ENCODE measurements around the gene FYN. TPM values are rescaled to one million over a fixed set of nuclear protein-coding genes. Genes with fewer than 3 reads are reported as not detected.
A peak's percentile ranks its signal among the peaks of the same experiment; 100 is the strongest.

The FYN gene
- polyA plus RNA-seq, 1 experiment, result 55.1 TPM

DNA sequence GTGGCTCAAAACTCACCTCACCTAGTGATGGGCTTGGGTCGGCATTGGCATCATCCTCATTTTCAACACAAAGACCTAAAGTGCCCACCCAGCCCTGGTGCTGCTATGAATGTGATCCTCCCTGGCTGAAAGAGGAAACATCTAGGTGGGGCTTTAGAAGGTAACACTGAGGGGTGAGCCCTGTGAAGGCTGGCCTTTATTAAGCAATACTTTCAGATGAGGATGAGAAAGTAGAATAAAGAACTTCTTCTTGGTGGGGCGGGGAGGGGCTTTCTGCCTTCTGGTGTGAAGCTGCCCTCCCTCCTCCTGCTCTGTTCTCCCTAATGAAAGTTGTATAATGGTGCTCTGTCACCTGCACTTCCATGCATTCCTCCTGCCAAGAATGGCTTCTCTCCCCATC is 134.6 kb downstream of the FYN start:
- POLR2A ChIA-PET, result no interaction called here
- CTCF ChIA-PET, result no interaction called here
- TF ChIP-seq, protein P1, sequence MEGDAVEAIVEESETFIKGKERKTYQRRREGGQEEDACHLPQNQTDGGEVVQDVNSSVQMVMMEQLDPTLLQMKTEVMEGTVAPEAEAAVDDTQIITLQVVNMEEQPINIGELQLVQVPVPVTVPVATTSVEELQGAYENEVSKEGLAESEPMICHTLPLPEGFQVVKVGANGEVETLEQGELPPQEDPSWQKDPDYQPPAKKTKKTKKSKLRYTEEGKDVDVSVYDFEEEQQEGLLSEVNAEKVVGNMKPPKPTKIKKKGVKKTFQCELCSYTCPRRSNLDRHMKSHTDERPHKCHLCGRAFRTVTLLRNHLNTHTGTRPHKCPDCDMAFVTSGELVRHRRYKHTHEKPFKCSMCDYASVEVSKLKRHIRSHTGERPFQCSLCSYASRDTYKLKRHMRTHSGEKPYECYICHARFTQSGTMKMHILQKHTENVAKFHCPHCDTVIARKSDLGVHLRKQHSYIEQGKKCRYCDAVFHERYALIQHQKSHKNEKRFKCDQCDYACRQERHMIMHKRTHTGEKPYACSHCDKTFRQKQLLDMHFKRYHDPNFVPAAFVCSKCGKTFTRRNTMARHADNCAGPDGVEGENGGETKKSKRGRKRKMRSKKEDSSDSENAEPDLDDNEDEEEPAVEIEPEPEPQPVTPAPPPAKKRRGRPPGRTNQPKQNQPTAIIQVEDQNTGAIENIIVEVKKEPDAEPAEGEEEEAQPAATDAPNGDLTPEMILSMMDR (IDR thresholded peaks at IDR 0.05; ENCODE audit: insufficient read depth, low read depth, low read length), result no peak

DNA sequence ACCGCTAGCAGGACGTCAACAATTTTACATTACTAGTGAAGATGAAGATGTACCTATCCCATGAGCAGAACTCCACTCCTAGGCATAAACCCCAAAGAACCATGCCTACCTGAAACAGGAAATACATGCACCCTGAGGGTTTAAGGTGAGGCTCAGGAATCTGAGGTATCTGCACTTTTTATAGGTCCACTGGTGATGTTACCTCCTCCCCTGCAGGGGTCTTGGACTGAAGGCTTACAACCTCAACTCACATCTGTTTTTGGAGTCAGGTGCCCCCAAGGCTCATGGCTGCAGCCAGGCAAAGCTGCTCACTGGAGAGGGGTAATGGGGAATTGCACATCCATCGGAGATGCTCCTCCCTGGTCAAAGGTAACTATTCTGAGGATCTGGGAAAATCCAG is 135.1 kb downstream of the FYN start:
- ChIA-PET CTCF (interaction anchor here (0.7 kb wide), 1 partner anchor 135 kb away, joined by 3 read pairs; the partner anchor contains the start of gene FYN), POLR2A (no interaction called here)
- TF ChIP-seq, protein P1 (IDR thresholded peaks at IDR 0.05; ENCODE audit: insufficient read depth, low read depth, low read length), result no peak
- H3K36me3 ChIP-seq (ENCODE audit: control insufficient read depth, insufficient read depth, low read length), result no peaks in the 10 kb centered on the region
- no peak for DNase-seq (ENCODE audit: low read depth)
- H3K27me3 ChIP-seq (ENCODE audit: control insufficient read depth, insufficient read depth, low read length), result no peaks in the 10 kb centered on the region
- H3K4me3 ChIP-seq (ENCODE audit: low read depth, low read length), result no peak overlapping the region

More for the DNA sequence above, 134.6 kb downstream of the FYN start:
- Histone ChIP-seq H3K27me3 (ENCODE audit: control insufficient read depth, insufficient read depth, low read length) (no peaks in the 10 kb centered on the region), H3K4me3 (ENCODE audit: low read depth, low read length) (no peak overlapping the region), H3K36me3 (ENCODE audit: control insufficient read depth, insufficient read depth, low read length) (no peaks in the 10 kb centered on the region)
- DNase-seq (ENCODE audit: low read depth), result no peak

DNA sequence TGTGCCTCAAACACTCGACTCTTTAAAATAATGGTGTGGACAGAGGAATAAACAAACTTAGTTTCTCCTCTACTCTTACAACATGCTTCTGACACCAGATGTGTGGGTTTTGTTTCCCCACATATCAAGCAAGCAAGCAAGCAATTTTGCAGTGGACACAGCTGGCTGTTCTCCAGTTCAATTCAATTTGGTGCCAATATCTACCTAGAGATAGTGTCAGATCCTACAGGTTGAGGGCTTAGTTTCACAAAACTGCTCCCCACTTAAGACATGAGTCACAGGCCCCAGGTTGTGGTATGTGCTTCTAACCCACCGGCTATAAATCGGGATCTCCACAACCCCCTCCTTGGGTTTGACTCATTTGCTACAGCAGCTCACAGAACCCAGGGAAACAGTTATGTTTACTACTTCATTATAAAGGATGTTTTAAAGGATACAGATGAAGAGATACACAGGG is 136.2 kb downstream of the FYN start:
- no peak overlapping the region for H3K4me3 ChIP-seq (ENCODE audit: low read depth, low read length)
- TF ChIP-seq, protein P1 (IDR thresholded peaks at IDR 0.05; ENCODE audit: insufficient read depth, low read depth, low read length), result no peak
- ChIA-PET CTCF (interaction anchor here (0.8 to 1.7 kb wide), 3 partner anchors 14 to 306 kb away, joined by 3 to 4 read pairs (median 4); no protein-coding TSS in a partner anchor), POLR2A (no interaction called here)
- H3K27me3 ChIP-seq (ENCODE audit: control insufficient read depth, insufficient read depth, low read length), result no peaks in the 10 kb centered on the region
- no peaks in the 10 kb centered on the region for H3K36me3 ChIP-seq (ENCODE audit: control insufficient read depth, insufficient read depth, low read length)
- DNase-seq (ENCODE audit: low read depth), result peak; percentile 16

DNA sequence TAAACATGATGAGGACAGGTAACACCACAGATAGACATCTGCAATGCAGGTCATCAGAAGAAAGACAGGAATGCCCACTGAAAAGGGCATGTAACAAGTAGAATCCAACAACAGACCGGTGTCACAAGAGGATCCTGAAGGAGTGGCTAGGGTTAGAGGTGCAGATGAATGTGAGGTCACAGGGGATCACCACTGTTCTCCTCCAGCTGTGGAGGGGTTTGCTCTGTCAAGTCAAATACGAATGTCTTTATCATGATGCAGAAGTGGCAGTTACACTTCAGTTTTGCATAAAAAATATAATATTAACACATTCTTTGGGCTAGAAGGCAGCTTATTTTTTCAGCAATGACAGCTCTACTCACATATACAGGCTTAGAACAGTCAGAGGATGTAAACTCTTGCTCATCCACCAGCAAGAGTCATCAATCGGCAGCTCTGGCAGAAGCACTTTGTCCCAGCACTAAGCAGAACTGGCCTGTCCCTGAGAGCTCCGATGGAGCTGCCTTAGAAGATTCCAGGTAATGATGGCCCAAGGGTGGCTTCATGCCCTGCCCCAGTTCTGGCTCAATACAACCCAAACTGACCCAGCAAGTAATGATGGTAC is 137.1 kb downstream of the FYN start:
- Histone ChIP-seq H3K27me3 (ENCODE audit: control insufficient read depth, insufficient read depth, low read length) (no peaks in the 10 kb centered on the region), H3K36me3 (ENCODE audit: control insufficient read depth, insufficient read depth, low read length) (no peaks in the 10 kb centered on the region), H3K4me3 (ENCODE audit: low read depth, low read length) (no peak overlapping the region)
- ChIA-PET POLR2A (no interaction called here), CTCF (interaction anchor here (1.2 to 1.7 kb wide), 2 partner anchors 18 to 307 kb away, joined by 3 to 4 read pairs; no protein-coding TSS in a partner anchor)
- TF ChIP-seq, protein P1 (IDR thresholded peaks at IDR 0.05; ENCODE audit: insufficient read depth, low read depth, low read length), result no peak
- DNase-seq (ENCODE audit: low read depth), result no peak

DNA sequence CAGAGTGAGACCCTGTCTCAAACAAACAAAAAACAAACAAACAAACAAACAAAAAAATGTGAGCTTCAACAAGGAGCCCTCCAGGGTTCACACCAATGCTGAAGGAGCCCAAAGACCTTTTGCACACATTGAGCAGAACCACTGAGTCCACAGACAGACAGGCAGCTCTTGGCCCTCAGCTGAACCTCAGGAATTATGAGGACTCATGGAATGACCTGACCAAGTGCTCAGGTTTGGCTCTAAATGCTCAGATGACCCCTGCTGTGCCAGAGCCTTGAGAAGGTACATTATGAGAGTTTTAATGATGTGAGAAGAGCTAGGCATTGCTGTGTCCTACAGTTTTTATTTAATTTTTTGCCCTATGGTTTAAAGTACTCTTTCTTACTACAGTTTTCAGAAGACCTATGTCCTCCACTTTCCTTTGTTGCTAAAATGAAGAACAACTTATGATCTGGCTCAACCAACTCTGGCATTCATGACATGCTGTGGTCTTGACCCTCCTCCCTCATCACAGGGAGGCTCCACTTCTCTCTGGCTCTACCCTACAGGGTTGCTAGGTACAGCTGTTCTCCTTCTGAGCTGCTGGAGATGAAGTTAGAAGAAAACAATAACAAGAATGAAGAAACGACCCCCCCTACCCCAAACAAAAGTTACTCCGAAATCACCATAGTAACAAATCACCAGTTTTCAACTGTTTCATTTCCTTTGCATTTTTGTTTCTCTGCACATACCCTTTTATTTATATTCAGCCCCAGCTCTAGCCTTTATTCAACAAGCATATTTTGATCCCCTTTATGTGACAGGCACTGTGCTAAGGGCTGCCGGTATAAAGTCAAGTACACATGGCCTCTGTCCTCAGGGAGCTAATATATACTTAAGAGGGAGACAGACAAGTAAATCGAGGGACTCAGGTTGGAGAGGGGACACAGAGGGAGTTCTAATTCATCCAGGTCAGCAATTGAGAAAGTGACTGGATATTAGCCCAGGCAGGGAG is 138.9 kb downstream of the FYN start:
- TF ChIP-seq, protein P1 (IDR thresholded peaks at IDR 0.05; ENCODE audit: insufficient read depth, low read depth, low read length), result no peak
- Histone ChIP-seq H3K27me3 (ENCODE audit: control insufficient read depth, insufficient read depth, low read length) (no peaks in the 10 kb centered on the region), H3K36me3 (ENCODE audit: control insufficient read depth, insufficient read depth, low read length) (no peaks in the 10 kb centered on the region), H3K4me3 (ENCODE audit: low read depth, low read length) (no peak overlapping the region)
- DNase-seq (ENCODE audit: low read depth), result no peak
- ChIA-PET POLR2A (no interaction called here), CTCF (interaction anchor here (1.0 to 1.2 kb wide), 3 partner anchors 24 to 309 kb away, joined by 3 read pairs; no protein-coding TSS in a partner anchor)

All from BJ (cell line).